Activated CD8-positive, alpha-beta memory T cell treated with anti-CD3 and anti-CD28 coated beads, Interleukin-2, amount 10 ng/mL, durations not matched to agents 7 days and 5 days (primary cell): ENCODE data around the gene MEIS1. TPM values are rescaled to one million over a fixed set of nuclear protein-coding genes. Genes with fewer than 3 reads are reported as not detected.

Source experiments
- ATAC-seq: fragments of 150-1000 bp; cut with Tn5 transposase; one replicate; pipeline ENCODE4 v1.10.0; 2021; ENCODE audit warnings: moderate library complexity
- CTCF ChIA-PET: fragments of 350-600 bp; sonication (Branson Sonifier 250); formaldehyde crosslinking; loops from one replicate; lab custom pipeline; 2021; ENCODE audit warnings: antibody characterized with exemption; lab: Charles Lee
- DNase-seq: peaks from one replicate; pipeline ENCODE4 v3.0.0-alpha.2; 2020
- H3K27ac Mint-ChIP-seq: one replicate; pipeline ENCODE4 v1.8.0; 2021; ENCODE audit warnings: mild to moderate bottlenecking, mixed read lengths
- H3K27me3 Mint-ChIP-seq: one replicate; pipeline ENCODE4 v1.8.0; 2021; ENCODE audit warnings: mixed read lengths
- H3K36me3 Mint-ChIP-seq: one replicate; pipeline ENCODE4 v1.8.0; 2021; ENCODE audit warnings: mild to moderate bottlenecking, mixed read lengths
- H3K4me1 Mint-ChIP-seq: one replicate; pipeline ENCODE4 v1.8.0; 2021; ENCODE audit warnings: mixed read lengths
- H3K4me3 Mint-ChIP-seq: one replicate; pipeline ENCODE4 v1.8.0; 2021; ENCODE audit warnings: mild to moderate bottlenecking, moderate library complexity, mixed read lengths
- H3K9me3 Mint-ChIP-seq: one replicate; pipeline ENCODE4 v1.8.0; 2022; ENCODE audit warnings: low read depth, mixed read lengths
- total RNA-seq, 2 experiments: library from RNA; stranded (reverse); gene quantifications; one replicate each; pipeline ENCODE4 v1.2.3, GENCODE V29; 2021

Gene MEIS1
- total RNA-seq, 2 experiments from 2014 or later = not detected

DNA sequence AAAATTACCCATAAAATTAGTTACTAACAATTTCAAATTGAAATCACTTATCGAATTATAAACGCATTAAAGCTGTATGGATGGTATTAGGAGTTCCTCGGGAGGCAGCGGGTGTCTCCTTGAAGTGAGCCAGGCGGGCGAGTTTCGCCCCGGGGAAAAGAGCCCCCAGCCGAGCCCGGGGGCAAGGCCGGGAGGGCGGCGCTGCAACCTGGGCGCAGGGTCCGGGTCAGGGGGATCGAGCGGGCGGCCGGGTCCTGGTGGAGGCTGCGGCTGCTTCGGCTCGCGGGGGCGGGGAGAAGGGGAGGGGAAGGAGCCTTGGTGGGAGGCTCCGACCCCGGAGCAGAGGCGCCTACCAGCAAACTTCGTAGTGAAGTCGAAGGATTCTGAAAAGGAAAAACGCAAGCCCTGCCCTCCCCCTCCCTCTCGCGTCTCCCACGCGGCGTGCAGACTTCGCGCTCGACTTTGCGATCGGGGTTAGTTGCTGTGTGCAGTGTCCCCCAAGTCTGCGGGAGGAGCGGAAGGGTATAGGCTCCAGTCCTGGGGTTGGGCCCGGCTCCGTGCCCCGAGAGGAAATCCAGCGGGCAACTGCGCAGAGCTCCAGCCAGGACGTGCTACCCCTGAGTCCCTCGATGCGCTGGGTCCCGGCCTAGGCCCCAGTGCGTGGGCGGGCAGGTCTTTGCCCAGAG is 140.8 kb downstream of the MEIS1 start:
- Mint-ChIP-seq H3K9me3 (no peaks in the 10 kb centered on the region), H3K4me1 (no peaks in the 10 kb centered on the region), H3K27ac (no peak overlapping the region), H3K4me3 (no peak overlapping the region), H3K27me3 (peaks cover 59% of the 10 kb centered on the region), H3K36me3 (no peaks in the 10 kb centered on the region)
- CTCF ChIA-PET = no interaction called here
- ATAC-seq (no peak), DNase-seq (no peak)

DNA sequence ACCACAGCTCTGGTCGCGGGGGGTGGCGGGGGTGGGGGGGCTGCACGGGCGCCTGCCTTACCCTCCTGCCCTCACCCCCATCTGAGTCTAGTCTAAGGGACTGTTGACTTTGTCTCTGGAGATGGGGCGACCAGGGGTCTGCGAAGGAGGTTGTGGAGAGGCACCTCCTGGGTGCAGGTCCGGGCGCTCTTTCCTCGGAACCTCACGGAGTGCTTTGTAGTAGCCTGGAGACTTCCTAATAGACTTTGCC is 141.3 kb downstream of the MEIS1 start:
- no peak overlapping the region for H3K27ac Mint-ChIP-seq
- peaks cover 4% of the 10 kb centered on the region for H3K36me3 Mint-ChIP-seq
- H3K4me1 Mint-ChIP-seq = no peaks in the 10 kb centered on the region
- DNase-seq = no peak
- ATAC-seq = no peak
- H3K9me3 Mint-ChIP-seq = no peaks in the 10 kb centered on the region
- CTCF ChIA-PET = no interaction called here
- no peak overlapping the region for H3K4me3 Mint-ChIP-seq
- peaks cover 64% of the 10 kb centered on the region for H3K27me3 Mint-ChIP-seq

DNA sequence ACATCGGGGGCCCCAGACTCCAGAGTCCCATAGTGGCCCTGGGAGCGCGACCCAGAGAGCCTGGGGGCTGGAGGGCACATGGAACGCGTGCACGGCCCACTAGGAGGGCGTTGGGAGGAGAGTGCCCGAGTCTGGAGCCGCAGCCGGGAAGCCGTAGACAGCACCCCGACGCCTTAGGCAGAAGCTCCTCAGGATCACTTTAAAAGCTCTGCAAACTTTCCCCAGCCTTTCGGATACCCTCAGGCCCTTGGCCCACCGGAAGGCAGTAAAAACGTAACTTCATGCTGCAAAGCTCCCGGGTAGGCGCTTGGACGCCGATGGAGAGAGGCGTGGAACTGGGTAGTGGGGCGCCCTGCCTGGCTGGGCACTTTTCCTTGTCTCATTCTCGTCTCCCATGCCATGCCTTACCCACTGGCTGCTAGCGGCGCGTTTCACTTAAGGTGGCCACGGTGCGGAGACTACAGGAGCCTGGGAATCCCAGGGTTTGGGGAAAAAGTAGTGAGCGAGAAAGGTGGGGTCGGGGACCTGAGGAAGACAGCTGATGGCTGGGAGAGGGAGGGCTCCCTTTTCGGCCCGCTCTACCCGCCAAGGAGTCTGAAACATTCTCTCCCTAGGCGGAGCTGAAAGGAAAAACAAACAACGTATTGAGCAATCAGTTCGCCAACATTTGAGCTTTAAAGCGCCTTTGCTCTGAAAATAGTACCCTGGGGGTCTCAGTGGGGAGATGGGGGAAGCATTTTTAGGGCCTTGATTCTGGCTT is 141.8 kb downstream of the MEIS1 start:
- no peaks in the 10 kb centered on the region for H3K4me1 Mint-ChIP-seq
- DNase-seq = no peak
- no peaks in the 10 kb centered on the region for H3K9me3 Mint-ChIP-seq
- peaks cover 64% of the 10 kb centered on the region for H3K27me3 Mint-ChIP-seq
- CTCF ChIA-PET = no interaction called here
- ATAC-seq = no peak
- H3K27ac Mint-ChIP-seq = no peak overlapping the region
- peaks cover 4% of the 10 kb centered on the region for H3K36me3 Mint-ChIP-seq
- no peak overlapping the region for H3K4me3 Mint-ChIP-seq

DNA sequence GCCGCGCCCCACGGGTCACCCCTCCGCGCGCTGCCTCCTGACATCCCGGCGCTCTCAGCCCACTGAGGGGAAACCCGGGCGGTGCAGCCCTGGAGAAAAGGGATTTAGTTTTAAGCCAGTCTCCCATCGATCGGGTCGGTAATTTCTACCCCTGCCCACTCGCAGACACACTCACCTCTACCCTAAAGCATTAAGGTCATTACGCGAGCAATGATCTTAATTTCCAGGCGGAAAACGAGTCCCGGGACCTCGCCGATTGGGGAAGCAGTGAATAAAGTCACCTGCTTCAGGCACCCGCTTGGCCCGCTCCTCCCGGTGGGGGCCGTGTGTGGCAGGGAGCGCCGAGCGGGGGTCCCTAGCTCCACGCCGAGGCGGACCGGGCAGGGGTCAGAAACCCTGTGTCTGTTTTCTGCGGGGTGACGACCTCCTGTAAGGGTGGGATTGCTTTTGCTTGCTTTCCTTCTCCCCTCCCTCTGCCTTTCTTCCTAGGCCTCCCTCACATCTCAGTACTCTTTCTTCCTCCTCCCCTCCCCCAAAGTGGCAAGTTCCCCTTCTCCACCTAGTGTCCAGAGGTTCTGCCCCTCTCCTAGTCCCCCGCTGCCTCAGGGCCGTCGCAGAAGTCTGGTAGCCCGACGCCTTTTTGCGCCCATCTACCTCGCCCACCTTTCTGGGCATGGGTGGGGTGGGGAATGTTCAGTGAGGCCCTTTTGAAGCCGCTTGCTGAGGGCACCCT is 142.6 kb downstream of the MEIS1 start:
- H3K27ac Mint-ChIP-seq = no peak overlapping the region
- H3K36me3 Mint-ChIP-seq = peaks cover 4% of the 10 kb centered on the region
- DNase-seq (no peak), ATAC-seq (no peak)
- CTCF ChIA-PET = no interaction called here
- no peak overlapping the region for H3K4me3 Mint-ChIP-seq
- peaks cover 60% of the 10 kb centered on the region for H3K27me3 Mint-ChIP-seq
- no peaks in the 10 kb centered on the region for H3K9me3 Mint-ChIP-seq
- H3K4me1 Mint-ChIP-seq = no peaks in the 10 kb centered on the region

DNA sequence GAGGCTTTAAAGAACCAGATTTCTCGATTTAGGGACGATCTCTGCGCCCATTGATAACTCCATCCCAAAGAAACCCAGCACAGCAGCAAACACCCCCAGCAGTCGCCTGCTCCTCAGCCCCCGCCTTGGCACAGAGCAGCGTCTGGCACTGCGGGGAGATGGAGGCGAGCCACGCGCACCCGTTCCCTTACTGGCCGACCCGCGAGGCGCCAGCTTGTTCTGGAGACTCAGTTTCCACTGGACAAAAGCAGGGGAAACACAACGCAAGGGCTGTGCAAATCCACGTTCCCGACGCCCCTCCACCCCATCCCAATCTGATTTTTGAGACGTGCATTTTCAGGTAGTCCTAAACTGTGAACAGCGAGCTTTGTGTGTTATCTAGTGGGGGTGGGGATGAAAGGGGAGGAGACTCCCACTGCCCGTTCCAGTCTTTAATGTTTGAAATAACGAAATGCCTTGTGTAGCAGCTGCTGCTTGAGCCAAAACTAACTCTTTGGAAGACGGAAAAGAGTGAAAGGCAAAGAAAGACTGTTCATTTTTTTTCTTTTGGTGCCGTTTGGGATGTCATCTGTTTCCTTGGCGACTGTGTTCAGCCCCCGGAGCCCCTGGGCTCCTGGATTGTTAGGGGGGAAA is 143.2 kb downstream of the MEIS1 start:
- DNase-seq (no peak), ATAC-seq (no peak)
- peaks cover 60% of the 10 kb centered on the region for H3K27me3 Mint-ChIP-seq
- H3K4me1 Mint-ChIP-seq = no peaks in the 10 kb centered on the region
- H3K36me3 Mint-ChIP-seq = peaks cover 4% of the 10 kb centered on the region
- no peak overlapping the region for H3K27ac Mint-ChIP-seq
- no peaks in the 10 kb centered on the region for H3K9me3 Mint-ChIP-seq
- CTCF ChIA-PET = no interaction called here
- no peak overlapping the region for H3K4me3 Mint-ChIP-seq

DNA sequence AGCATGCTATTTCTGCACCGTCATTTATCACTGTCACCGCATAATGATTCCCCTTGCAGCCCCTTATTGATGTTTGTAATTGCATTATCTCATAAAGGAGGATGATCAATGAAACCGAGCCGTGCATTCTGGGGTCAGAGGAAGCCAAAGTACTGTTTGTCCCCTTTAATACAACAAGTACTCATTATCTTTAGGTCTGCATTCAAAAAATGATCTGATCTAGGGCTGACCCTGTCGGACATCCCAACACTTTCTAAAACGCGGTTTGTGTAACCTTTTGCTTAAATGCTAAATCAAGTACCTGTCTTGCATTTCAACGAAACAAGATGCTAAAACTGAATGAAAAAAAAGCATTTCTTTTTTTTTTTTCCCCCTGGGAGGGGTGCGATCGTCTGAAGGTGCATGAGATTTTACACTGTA is 143.8 kb downstream of the MEIS1 start:
- H3K36me3 Mint-ChIP-seq = peaks cover 4% of the 10 kb centered on the region
- no peaks in the 10 kb centered on the region for H3K9me3 Mint-ChIP-seq
- peaks cover 60% of the 10 kb centered on the region for H3K27me3 Mint-ChIP-seq

DNA sequence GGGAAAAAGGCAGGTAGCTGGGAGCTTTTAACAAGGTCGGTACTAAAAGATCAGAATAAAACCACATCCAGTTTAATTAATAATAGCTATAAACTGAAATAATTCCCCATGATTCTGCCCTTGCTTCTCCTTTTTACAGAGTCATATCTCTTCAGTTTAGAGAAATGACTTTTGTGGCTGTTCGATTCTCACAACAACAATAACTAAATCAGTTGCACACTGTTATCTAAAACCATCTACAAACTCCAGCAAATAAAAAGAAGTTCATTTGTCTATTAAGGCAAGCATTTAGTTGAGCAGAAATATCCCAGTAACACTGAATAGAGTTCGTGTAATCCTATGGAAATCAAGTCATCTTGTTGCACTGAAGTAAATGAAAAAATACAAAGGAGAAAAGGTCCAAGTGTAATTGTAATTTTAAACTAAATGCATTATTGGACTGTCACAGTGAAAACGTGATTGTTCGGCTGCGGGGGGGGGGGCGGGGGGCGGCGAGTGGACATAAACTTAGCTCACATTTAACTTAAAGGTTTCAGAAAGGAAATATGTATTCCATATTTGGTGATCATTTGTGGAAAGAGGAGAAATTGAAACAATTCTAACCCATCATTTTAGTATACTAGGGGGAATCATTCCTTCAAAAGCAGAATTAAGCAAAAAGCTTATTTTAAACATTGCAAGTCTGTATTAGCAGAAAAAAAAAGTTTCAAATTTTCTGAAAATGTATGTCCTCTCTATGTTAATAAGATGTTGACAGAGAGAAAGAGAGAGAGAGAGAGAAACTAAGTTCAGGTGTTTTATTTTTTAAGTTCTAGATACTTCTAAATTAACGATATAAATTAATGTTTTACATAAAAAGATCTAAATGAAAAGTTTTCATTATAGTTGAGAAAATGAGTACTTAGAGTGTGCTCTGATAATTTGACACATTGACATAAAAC is 144.5 kb downstream of the MEIS1 start:
- H3K27me3 Mint-ChIP-seq = peaks cover 56% of the 10 kb centered on the region
- no peaks in the 10 kb centered on the region for H3K9me3 Mint-ChIP-seq
- no peak overlapping the region for H3K27ac Mint-ChIP-seq
- H3K4me1 Mint-ChIP-seq = no peaks in the 10 kb centered on the region
- DNase-seq (no peak), ATAC-seq (no peak)
- CTCF ChIA-PET = no interaction called here
- H3K4me3 Mint-ChIP-seq = no peak overlapping the region
- H3K36me3 Mint-ChIP-seq = peaks cover 4% of the 10 kb centered on the region

More for the DNA sequence above, 143.8 kb downstream of the MEIS1 start:
- DNase-seq (no peak), ATAC-seq (no peak)
- Mint-ChIP-seq H3K4me1 (no peaks in the 10 kb centered on the region), H3K4me3 (no peak overlapping the region), H3K27ac (no peak overlapping the region)
- CTCF ChIA-PET = no interaction called here

DNA sequence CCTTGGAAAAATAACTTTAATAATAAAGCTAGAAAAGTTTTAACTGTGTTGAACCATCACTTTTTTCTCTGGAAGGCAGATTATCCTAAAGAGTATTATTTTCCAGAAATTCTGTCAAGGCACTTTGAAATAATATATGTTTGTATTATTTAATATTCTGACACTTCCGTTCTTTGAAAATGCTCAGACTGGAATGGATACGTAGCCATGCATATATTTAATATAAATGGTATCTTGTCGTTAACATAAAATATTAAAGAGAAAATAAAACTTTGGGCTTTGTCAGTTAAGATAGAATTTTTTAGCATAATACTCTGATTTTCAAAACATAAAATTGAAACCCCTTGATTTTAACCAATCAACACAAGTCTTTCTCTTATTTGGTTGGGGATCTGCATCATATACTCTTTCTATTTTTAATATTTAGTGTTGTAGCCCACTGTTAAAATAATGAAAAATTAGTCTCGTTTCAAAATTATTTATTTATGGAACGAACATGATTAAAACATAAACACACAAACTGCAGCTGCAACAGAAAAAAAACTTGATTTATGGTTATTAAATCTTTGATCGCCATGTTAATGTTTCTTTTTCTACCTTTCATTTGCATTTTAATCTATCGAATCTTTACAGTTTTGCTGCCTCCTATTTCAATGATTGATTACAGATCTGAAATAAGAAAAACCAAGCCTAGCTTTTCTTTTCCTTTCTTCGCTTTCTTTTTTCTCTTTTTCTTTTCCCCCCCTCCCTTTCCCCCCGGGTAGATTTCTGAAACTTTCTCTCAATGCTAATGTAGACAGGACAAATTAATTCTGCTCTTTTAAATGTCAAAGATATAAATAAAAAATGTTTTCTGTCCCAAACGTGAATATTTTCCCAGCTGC is 145.5 kb downstream of the MEIS1 start:
- Mint-ChIP-seq H3K4me3 (no peak overlapping the region), H3K4me1 (no peaks in the 10 kb centered on the region), H3K27ac (peak overlapping the region; percentile 62), H3K9me3 (no peaks in the 10 kb centered on the region), H3K36me3 (peaks cover 4% of the 10 kb centered on the region), H3K27me3 (peaks cover 46% of the 10 kb centered on the region)
- ATAC-seq = no peak
- no peak for DNase-seq
- CTCF ChIA-PET = no interaction called here

DNA sequence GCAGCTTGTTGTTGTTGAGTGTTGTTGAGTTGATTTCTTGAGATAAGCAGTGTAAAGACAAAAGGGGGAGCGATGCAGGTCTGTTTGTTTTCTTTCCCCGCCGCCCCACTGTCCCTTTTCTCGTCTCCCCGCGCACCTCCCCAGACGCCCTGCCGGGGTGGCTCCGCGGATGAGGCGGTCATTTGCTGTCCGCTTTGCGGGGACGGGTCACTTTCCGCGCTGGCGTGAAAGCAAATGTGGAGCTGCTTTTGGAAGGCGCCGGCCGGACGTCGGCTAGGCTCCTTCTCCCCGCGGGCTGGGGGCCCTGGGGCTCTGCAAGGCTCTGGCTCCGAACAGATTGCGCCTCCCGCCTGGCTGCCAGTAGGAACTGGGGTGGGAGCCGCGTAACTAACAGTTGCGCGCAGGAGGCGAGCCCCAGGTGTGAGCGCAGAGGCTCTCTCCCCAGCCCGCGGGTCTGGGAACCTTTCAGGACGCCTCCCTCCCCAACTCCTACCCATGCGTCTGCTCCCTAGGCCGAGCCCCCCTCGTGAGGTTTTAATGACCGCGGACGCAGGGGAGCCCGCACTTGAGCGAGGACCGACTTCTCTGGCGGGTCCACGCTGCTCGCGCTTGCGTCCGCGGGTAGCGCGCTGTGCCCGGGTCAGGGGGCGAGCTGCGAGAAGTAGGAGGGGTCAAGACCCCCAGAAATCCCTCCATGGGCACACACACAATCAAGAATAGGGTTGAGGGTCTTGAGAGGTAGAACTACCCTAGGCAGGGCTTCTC is 146.6 kb downstream of the MEIS1 start:
- H3K4me1 Mint-ChIP-seq = no peaks in the 10 kb centered on the region
- no peak for DNase-seq
- no peak for ATAC-seq
- H3K9me3 Mint-ChIP-seq = no peaks in the 10 kb centered on the region
- CTCF ChIA-PET = interaction anchor here (1.5 kb wide), 1 partner anchor 153 kb away, joined by 3 read pairs; no protein-coding TSS in a partner anchor
- peaks cover 45% of the 10 kb centered on the region for H3K27me3 Mint-ChIP-seq
- H3K36me3 Mint-ChIP-seq = peaks cover 4% of the 10 kb centered on the region
- H3K4me3 Mint-ChIP-seq = no peak overlapping the region
- no peak overlapping the region for H3K27ac Mint-ChIP-seq

DNA sequence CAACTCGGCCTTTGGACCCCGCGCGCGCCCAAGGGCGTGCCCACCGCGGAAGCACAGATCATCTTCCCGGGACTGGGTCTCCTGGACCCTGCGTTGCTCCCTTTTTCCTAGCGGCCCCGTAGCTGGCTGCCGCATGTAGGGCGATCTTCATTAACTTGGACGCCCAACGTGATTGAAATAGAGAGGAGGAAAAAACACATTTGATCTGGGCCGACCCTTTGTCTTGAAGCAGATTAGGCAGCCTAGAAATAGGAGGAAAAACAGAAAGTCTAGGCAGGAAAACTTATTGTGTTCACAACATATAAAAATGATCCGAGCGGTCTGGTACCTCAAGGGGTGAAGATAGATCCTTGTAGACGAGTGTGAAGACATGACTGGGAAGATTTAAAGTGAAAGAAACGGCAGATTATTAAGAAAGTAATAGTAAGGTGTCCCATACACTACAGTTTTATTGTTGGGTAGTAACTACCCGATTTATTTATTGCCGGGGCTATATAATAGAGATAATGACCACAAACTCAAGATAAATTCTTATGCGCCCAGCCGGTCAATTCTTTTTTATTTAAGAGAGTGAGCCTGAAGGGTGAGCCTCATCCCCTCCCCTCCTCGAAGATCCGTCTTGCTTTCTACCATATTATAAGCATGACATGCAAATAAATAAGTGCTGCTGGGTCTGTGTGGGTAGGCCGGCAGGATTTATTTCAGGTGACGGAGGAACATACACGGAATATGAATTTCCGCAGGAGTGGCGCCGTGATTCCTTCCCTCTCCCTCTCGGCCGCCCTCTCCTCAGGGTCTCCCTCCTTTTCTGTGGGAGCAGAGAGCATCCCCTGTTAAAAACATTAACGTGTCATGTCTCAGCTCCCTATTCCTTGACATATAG is 147.4 kb downstream of the MEIS1 start:
- ATAC-seq (no peak), DNase-seq (no peak)
- Mint-ChIP-seq H3K27ac (no peak overlapping the region), H3K4me1 (no peaks in the 10 kb centered on the region), H3K4me3 (no peak overlapping the region), H3K9me3 (no peaks in the 10 kb centered on the region), H3K36me3 (peaks cover 4% of the 10 kb centered on the region), H3K27me3 (peaks cover 37% of the 10 kb centered on the region)
- CTCF ChIA-PET = interaction anchor here (1.5 kb wide), 1 partner anchor 153 kb away, joined by 3 read pairs; no protein-coding TSS in a partner anchor
